Measurements from ENCODE around the gene NMNAT3. TPM values are rescaled to one million over a fixed set of nuclear protein-coding genes. Genes with fewer than 3 reads are reported as not detected.

NMNAT3 gene
- total RNA-seq, 4 donors from 2014 or later = 3.5 to 9.5 (median 7.2) TPM

DNA sequence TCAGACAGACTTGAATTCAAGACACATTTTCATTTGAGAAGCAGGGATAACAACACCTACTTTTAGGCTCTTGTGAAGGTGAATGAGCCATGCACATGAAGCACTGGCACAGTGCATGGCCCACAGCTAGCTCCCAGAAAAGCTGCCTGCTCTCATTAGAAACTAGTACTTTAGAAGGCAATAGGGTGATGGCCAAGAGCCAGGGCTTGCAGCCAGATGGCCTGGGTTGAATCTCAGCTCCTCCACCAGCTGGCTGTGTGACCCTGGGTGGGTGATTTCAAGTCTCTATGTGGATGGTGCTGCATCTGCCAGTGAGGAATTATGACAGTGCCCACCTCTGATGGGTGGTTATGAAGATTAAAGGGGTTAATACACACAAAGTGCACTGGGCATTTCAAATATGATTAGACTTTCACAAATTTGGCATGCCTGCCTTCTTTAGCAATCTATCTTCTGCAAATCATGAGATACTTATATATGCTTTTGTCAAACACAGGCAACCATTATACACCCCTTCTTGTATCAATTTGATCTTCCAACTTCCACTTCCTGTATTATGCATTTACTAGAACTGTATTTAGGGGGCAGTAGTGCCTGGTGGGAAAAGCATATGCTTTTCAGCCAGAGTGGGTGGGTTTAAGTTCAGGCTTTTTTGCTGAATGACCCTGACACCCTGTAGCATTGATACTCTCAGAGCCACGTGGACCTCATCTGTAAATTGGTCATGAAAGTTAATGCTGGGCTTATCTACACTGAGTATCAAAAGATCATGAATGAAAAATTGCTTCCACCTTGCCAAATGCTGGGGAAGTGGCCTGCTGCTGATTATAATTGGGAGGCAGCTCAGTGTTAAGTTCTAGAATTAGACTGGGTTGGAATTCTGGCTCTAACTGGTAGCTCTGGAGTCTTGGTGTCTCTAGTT is 103.5 kb downstream of the NMNAT3 start:
- no peak for ATAC-seq (ENCODE audit: low FRiP score)
- DNase-seq (ENCODE audit: low spot score) = no peak
- TF ChIP-seq, protein P1, sequence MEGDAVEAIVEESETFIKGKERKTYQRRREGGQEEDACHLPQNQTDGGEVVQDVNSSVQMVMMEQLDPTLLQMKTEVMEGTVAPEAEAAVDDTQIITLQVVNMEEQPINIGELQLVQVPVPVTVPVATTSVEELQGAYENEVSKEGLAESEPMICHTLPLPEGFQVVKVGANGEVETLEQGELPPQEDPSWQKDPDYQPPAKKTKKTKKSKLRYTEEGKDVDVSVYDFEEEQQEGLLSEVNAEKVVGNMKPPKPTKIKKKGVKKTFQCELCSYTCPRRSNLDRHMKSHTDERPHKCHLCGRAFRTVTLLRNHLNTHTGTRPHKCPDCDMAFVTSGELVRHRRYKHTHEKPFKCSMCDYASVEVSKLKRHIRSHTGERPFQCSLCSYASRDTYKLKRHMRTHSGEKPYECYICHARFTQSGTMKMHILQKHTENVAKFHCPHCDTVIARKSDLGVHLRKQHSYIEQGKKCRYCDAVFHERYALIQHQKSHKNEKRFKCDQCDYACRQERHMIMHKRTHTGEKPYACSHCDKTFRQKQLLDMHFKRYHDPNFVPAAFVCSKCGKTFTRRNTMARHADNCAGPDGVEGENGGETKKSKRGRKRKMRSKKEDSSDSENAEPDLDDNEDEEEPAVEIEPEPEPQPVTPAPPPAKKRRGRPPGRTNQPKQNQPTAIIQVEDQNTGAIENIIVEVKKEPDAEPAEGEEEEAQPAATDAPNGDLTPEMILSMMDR (IDR thresholded peaks at IDR 0.05) = no peak

DNA sequence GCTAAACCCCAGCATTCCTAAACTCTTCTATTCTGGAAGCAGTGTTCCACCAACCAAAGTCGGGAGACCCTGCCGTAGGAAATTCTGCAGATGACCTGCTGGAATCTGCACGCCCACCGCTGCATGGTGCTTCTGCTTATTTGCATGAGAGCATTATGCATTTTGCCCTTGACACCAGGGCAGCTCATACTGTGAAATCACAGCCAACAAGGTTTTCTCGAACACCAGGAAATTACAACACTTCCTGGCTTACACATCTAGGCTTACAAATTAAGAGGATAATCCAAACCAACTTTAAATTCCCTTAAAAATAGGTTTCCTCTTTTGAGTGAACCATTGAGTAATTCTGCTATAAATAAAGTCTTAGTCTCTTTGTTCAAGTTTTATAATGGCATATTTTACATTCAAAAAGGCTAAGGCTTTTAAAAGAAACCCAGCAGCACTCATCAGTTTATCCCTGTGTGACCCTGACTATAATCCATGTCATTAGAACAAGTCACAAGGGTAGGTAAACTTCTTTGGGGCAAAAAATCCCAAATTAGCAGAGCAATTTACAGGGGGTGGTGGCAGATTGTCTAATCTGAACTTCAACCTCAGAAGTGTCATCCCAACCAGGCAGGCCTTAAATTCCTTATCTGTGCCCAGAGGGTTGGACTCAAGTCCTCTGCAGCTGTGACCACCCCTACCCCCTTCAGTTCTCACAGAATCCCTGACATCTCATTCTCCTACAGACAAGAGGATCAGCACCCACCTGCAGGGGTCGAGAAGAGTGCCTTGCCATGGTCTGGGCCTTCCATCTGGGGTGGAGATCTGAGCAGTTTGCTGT is 104.7 kb downstream of the NMNAT3 start:
- no peak for ATAC-seq (ENCODE audit: low FRiP score)
- no peak for DNase-seq (ENCODE audit: low spot score)
- TF ChIP-seq, protein P1 (IDR thresholded peaks at IDR 0.05) = no peak

DNA sequence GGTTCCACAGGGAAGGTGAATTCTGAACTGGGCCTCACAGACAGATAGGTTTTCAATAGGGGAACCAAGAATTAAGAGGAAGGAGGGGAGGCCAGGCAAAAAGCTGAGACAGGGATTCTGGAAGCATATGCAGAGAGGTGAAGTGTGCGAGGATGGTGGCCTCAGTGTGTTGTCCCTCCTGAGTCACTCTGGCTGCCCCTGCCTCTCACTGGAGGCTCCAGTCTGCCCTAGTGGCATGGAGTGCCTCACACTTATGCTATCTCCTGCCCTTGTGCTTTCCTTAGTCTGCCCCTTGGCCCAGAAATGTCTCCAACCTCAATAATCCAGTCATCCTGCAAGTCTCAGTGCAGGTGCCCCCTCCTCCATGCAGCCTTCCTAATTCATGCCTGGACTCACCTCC is 106.1 kb downstream of the NMNAT3 start:
- no peak for ATAC-seq (ENCODE audit: low FRiP score)
- TF ChIP-seq, protein P1 (IDR thresholded peaks at IDR 0.05) = no peak
- no peak for DNase-seq (ENCODE audit: low spot score)

GRCh38 chr3:139564294-139564861 is 113.4 kb downstream of the NMNAT3 start:
- no peak for ATAC-seq (ENCODE audit: low FRiP score)
- no peak for DNase-seq (ENCODE audit: low spot score)
- TF ChIP-seq, protein P1 (IDR thresholded peaks at IDR 0.05) = no peak

GRCh38 chr3:139561959-139562676 is 115.7 kb downstream of the NMNAT3 start:
- DNase-seq (ENCODE audit: low spot score) (no peak), ATAC-seq (ENCODE audit: low FRiP score) (peak; percentile 44)

More at GRCh38 chr3:139561959-139562676, 115.7 kb downstream of the NMNAT3 start:
- TF ChIP-seq, protein P1 (IDR thresholded peaks at IDR 0.05) = peak in 1 of 3 donors; percentile 43

All from omental fat pad (tissue), 4 donors.